MCF 10A (cell line): ENCODE data around the gene STK33. TPM values are rescaled to one million over a fixed set of nuclear protein-coding genes. Genes with fewer than 3 reads are reported as not detected.

Experiments used
- BruUV-seq: library from RNA; stranded (reverse); fragments of 400-500 nt; replicated peaks from 2 replicates; lab custom pipeline; 2021; lab: Mats Ljungman, UMichigan
- CTCF ChIA-PET: fragments of 300-600 bp; sonication (Branson Sonifier 250); formaldehyde crosslinking; extraction: SDS; loops from one replicate; lab custom pipeline; 2021; ENCODE audit warnings: antibody characterized with exemption, inconsistent platforms; lab: Yijun Ruan, JAX
- POLR2A ChIA-PET: fragments of 300-600, 350-650 bp; sonication (Branson Sonifier 250); formaldehyde crosslinking; extraction: SDS; loops from one replicate; lab custom pipeline; 2020; ENCODE audit warnings: antibody characterized with exemption, inconsistent platforms; lab: Yijun Ruan, JAX
- DNase-seq: peaks from one replicate; pipeline ENCODE4 v3.0.0-alpha.2; 2018; ENCODE audit not compliant: unreplicated experiment
- H3K27ac Mint-ChIP-seq: one replicate; pipeline ENCODE4 v1.8.0; 2022; ENCODE audit warnings: mild to moderate bottlenecking, low read depth, mixed read lengths; ENCODE audit not compliant: unreplicated experiment
- H3K27me3 Mint-ChIP-seq: one replicate; pipeline ENCODE4 v1.8.0; 2022; ENCODE audit warnings: mixed read lengths; ENCODE audit not compliant: insufficient read depth, unreplicated experiment
- H3K36me3 Mint-ChIP-seq: one replicate; pipeline ENCODE4 v1.8.0; 2022; ENCODE audit warnings: mild to moderate bottlenecking, moderate library complexity, mixed read lengths; ENCODE audit not compliant: insufficient read depth, unreplicated experiment
- H3K4me1 Mint-ChIP-seq: one replicate; pipeline ENCODE4 v1.8.0; 2022; ENCODE audit warnings: mixed read lengths; ENCODE audit not compliant: insufficient read depth, unreplicated experiment
- H3K4me3 Mint-ChIP-seq: one replicate; pipeline ENCODE4 v1.8.0; 2022; ENCODE audit warnings: mild to moderate bottlenecking, moderate library complexity, mixed read lengths; ENCODE audit not compliant: unreplicated experiment
- H3K9me3 Mint-ChIP-seq: one replicate; pipeline ENCODE4 v1.8.0; 2022; ENCODE audit warnings: mixed read lengths; ENCODE audit not compliant: unreplicated experiment
- CTCF ChIP-seq: fragments of 200-600 bp; IDR thresholded peaks from one replicate; pipeline ENCODE4 v1.8.0; 2022; ENCODE audit warnings: antibody characterized with exemption, mild to moderate bottlenecking; ENCODE audit not compliant: unreplicated experiment
- intact Hi-C: fragments of 100-400 bp; cut with micrococcal nuclease; formaldehyde crosslinking; loops from 2 replicates; pipeline ENCODE4 v1.14.1; 2022
- total RNA-seq: library from RNA; stranded (reverse); gene quantifications from 2 replicates; pipeline ENCODE4 v1.2.3, GENCODE V29; 2022

Gene STK33
- total RNA-seq, 1 experiment from 2014 or later = 0.58 TPM

DNA sequence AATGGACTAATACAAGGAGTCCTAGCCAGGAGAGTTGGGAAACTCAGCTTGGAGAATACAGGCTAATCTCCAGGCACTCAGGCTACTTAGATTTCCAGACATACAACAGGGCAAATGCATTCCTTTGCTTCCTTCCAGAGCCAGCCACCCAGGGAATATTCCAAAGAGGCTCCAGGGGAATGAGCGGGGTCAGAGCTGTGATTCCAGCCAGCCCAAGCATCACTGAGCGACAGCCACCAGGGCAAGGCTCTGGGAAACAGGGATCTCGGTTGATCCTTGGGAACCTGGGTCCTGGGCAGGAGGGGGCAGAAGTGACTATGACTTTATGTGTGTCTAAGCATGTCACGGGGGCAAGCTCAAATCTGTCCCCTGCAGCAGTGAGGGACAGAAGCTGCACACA is 218.1 kb downstream of the STK33 start:
- peaks cover 75% of the 10 kb centered on the region for H3K27me3 Mint-ChIP-seq
- POLR2A ChIA-PET = no interaction called here
- H3K9me3 Mint-ChIP-seq = no peaks in the 10 kb centered on the region
- H3K36me3 Mint-ChIP-seq = no peaks in the 10 kb centered on the region
- no peak for DNase-seq
- no peaks in the 10 kb centered on the region for H3K4me1 Mint-ChIP-seq
- intact Hi-C loops = no loop called here
- no peak for TF ChIP-seq CTCF
- CTCF ChIA-PET = interaction anchor here (0.6 kb wide), 1 partner anchor 39 kb away, joined by 3 read pairs; no protein-coding TSS in a partner anchor
- BruUV-seq = no TSS peak
- H3K27ac Mint-ChIP-seq = no peak overlapping the region
- no peak overlapping the region for H3K4me3 Mint-ChIP-seq

DNA sequence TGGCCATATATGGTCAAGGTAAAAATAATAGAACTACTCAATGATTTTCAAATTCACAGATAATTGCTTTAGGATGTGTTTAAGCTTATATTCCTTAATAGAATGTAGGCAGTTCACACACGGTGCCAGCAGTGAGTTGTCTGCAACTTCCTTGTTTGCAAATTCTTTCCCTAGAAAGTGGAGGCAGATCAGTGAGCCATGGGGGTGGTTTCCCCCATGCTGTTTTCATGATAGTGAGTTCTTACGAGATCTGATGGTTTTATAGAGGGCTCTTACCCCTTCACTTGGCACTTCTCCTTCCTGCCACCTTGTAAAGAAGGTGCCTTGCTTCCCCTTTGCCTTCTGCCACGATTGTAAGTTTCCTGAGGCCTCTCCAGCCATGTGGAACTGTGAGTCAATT is 218.6 kb downstream of the STK33 start:
- ChIA-PET CTCF (no interaction called here), POLR2A (no interaction called here)
- intact Hi-C loops = no loop called here
- no peaks in the 10 kb centered on the region for H3K36me3 Mint-ChIP-seq
- TF ChIP-seq CTCF = no peak
- H3K27me3 Mint-ChIP-seq = peaks cover 79% of the 10 kb centered on the region
- no peaks in the 10 kb centered on the region for H3K9me3 Mint-ChIP-seq
- no peaks in the 10 kb centered on the region for H3K4me1 Mint-ChIP-seq
- no peak overlapping the region for H3K4me3 Mint-ChIP-seq
- no peak overlapping the region for H3K27ac Mint-ChIP-seq
- BruUV-seq = no TSS peak
- DNase-seq = no peak

DNA sequence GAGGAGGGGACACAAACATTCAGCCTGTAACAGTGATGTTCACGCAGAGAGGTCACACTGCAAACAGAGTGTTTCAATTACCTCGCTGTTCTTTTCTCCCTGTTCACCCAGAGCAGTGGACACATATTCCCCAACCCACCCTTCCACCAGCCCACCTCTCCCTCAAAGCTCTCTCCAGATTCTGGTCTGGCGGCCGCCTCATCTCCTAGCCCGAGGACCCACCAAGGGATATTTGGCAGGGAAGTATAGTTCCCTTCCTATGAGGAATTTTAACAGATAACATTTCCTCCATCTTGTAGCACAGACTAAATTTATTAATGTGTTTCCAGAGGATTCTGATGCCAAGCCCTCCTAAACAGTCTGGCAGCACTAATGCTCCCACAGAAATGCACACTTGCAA is 219.3 kb downstream of the STK33 start:
- H3K4me3 Mint-ChIP-seq = no peak overlapping the region
- no peak for TF ChIP-seq CTCF
- ChIA-PET CTCF (interaction anchor here (0.7 kb wide), 1 partner anchor 284 kb away, joined by 3 read pairs; no protein-coding TSS in a partner anchor), POLR2A (no interaction called here)
- BruUV-seq = no TSS peak
- intact Hi-C loops = no loop called here
- no peaks in the 10 kb centered on the region for H3K4me1 Mint-ChIP-seq
- no peak overlapping the region for H3K27ac Mint-ChIP-seq
- H3K9me3 Mint-ChIP-seq = no peaks in the 10 kb centered on the region
- no peaks in the 10 kb centered on the region for H3K36me3 Mint-ChIP-seq
- no peak for DNase-seq
- peaks cover 77% of the 10 kb centered on the region for H3K27me3 Mint-ChIP-seq

DNA sequence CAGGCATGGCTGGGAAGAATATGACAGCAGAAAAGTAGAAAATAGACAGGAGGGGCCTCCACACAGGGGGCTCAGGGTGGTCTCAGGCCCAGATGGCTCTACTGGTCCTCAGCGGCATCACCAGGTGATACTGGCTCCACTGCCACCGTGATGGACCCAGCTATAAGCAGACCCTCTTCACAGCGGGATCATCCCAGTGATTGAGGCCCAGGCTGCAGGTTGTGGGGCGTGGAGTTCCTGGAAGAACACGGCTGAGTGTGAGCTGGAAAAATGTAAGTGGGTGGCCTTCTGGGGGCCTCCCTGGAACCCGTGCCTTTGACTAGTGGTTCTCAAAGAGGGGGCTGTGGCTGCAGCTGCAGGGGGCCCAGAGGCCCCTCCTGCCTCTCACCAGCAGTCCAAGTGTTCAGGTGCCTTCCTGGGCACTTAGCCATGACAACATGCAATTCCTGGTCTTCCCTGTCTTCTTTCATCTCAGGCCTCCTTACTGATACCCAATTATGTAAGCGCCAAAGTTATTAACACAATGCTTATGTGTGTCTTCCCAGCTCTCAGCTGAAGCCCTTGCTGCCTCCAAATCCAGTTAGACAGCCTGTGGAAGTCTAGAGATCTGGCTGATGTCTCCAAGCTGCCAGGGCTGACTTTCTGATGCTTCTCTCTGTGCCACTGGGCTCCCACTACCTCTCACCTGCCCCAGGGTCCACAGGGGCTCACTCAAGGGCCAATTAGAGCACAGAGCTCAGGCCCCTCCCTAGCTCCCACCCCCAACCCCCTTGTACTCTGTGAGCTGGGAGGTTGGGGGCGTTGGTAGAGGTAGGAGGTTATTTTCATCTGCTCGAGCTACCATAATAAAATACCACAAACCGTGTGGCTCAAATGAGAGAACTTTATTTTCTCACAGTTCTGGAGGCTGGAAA is 220.3 kb downstream of the STK33 start:
- intact Hi-C loops = no loop called here
- H3K4me1 Mint-ChIP-seq = no peaks in the 10 kb centered on the region
- DNase-seq = no peak
- H3K36me3 Mint-ChIP-seq = no peaks in the 10 kb centered on the region
- no peak for TF ChIP-seq CTCF
- H3K4me3 Mint-ChIP-seq = no peak overlapping the region
- no peaks in the 10 kb centered on the region for H3K9me3 Mint-ChIP-seq
- H3K27ac Mint-ChIP-seq = no peak overlapping the region
- ChIA-PET POLR2A (no interaction called here), CTCF (interaction anchor here (0.7 to 0.8 kb wide), 2 partner anchors 275 to 283 kb away, joined by 3 read pairs; no protein-coding TSS in a partner anchor)
- no TSS peak for BruUV-seq
- peaks cover 74% of the 10 kb centered on the region for H3K27me3 Mint-ChIP-seq
